DMS153 treated with DMSO at 0.1 percent for 48 hours (cell line): ENCODE measurements around the gene RABL2B.

Experiments used
- DNase-seq: peaks from one replicate; lab custom pipeline; 2025; ENCODE audit not compliant: unreplicated experiment; lab: John Stamatoyannopoulos, UW

RABL2B gene

DNA sequence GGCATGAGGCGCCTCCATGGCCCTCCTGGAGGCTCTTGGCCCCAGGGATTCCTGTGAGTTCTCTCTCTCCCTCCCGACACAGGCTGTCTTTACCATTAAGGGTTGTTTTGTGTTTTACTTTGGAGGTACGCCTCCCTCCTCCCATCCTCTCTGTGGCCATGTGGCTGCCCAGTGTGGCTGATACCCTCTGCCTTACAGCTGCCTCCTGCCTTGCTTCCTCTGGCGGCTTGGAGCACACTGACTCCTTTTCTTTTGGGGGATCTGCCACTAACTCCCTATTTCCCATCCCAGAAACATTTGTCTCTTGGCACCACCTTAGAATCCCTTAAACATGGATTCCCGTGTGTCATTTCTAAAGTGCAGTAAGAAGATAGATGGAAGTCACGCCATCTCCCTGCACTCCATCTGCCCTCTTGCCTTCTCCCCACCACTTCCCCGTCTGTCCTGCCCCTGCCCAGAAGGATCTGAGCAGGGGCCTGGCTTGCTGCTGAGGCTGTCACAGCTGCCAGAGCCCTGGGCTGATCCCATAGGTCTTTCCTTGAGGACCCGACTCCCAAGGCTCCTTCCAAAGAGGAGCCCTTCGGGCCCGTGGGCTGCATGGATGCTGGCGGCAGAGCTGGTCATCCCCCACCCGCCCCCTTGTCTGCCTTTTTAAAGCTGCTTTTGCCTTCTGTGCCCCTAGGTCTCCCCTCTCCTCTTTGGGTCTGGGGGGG is 60.6 kb downstream of the RABL2B start:
- no peak for DNase-seq

DNA sequence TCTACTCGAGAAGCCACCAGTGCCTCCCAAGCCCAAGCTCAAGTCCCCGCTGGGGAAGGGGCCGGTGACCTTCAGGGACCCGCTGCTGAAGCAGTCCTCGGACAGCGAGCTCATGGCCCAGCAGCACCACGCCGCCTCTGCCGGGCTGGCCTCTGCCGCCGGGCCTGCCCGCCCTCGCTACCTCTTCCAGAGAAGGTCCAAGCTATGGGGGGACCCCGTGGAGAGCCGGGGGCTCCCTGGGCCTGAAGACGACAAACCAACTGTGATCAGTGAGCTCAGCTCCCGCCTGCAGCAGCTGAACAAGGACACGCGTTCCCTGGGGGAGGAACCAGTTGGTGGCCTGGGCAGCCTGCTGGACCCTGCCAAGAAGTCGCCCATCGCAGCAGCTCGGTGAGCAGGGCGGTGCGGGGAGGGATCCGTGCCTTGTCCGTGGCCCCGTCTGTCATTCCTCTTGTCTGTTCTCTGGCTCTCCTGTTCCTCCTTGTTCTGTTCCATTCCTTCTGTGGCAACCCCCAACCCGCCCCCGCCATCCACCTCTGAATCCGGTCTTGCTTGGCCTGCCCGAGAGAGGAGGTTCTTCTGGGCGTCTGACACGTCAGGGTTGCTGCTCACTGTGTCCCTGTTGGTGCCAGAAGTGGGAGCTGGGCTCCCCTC is 61.3 kb downstream of the RABL2B start:
- no peak for DNase-seq

DNA sequence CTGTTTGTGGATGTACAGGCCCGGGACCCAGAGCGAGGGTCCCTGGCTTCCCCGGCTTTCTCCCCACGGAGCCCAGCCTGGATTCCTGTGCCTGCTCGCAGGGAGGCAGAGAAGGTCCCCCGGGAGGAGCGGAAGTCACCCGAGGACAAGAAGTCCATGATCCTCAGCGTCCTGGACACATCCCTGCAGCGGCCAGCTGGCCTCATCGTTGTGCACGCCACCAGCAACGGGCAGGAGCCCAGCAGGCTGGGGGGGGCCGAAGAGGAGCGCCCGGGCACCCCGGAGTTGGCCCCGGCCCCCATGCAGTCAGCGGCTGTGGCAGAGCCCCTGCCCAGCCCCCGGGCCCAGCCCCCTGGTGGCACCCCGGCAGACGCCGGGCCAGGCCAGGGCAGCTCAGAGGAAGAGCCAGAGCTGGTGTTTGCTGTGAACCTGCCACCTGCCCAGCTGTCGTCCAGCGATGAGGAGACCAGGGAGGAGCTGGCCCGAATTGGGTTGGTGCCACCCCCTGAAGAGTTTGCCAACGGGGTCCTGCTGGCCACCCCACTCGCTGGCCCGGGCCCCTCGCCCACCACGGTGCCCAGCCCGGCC is 62.1 kb downstream of the RABL2B start:
- no peak for DNase-seq

DNA sequence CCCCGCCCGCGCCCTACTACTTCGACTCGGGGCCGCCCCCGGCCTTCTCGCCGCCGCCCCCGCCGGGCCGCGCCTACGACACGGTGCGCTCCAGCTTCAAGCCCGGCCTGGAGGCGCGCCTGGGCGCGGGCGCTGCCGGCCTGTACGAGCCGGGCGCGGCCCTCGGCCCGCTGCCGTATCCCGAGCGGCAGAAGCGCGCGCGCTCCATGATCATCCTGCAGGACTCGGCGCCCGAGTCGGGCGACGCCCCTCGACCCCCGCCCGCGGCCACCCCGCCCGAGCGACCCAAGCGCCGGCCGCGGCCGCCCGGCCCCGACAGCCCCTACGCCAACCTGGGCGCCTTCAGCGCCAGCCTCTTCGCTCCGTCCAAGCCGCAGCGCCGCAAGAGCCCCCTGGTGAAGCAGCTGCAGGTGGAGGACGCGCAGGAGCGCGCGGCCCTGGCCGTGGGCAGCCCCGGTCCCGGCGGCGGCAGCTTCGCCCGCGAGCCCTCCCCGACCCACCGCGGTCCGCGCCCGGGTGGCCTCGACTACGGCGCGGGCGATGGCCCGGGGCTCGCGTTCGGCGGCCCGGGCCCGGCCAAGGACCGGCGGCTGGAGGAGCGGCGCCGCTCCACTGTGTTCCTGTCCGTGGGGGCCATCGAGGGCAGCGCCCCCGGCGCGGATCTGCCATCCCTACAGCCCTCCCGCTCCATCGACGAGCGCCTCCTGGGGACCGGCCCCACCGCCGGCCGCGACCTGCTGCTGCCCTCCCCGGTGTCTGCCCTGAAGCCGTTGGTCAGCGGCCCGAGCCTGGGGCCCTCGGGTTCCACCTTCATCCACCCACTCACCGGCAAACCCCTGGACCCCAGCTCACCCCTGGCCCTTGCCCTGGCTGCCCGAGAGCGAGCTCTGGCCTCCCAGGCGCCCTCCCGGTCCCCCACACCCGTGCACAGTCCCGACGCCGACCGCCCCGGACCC is 62.9 kb downstream of the RABL2B start:
- no peak for DNase-seq

GRCh38 chr22:50719814-50720300 is 63.6 kb downstream of the RABL2B start:
- no peak for DNase-seq

GRCh38 chr22:50718352-50718709 is 65.1 kb downstream of the RABL2B start:
- no peak for DNase-seq

GRCh38 chr22:50717709-50718351 is 65.6 kb downstream of the RABL2B start:
- DNase-seq, result no peak
